ENCODE measurements around the gene RAMP3.

RAMP3 gene

GRCh38 chr7:45181286-45181960 lies 23.8 kb downstream of the RAMP3 start:
- DNase-seq = peak; percentile 30

GRCh38 chr7:45181991-45182855 lies 24.6 kb downstream of the RAMP3 start:
- DNase-seq = peak; percentile 48

- DNase-seq = peak; percentile 21
These were observed 25.5 kb downstream of the RAMP3 start for GRCh38 chr7:45182856-45183710.

- DNase-seq = peak; percentile 50
These were observed 26.2 kb downstream of the RAMP3 start for GRCh38 chr7:45183711-45184210.

GRCh38 chr7:45184326-45185027 lies 26.9 kb downstream of the RAMP3 start:
- peak; percentile 56 for DNase-seq

- peak; percentile 45 for DNase-seq
These were observed 27.7 kb downstream of the RAMP3 start for GRCh38 chr7:45185028-45185863.

- peak; percentile 5 for DNase-seq
These were observed 28.3 kb downstream of the RAMP3 start for GRCh38 chr7:45185864-45186250.

- DNase-seq = peak; percentile 42
These were observed 28.7 kb downstream of the RAMP3 start for GRCh38 chr7:45186261-45186813.

- DNase-seq = peak; percentile 52
These were observed 29.7 kb downstream of the RAMP3 start for GRCh38 chr7:45187089-45187945.

- peak; percentile 8 for DNase-seq
These were observed 30.4 kb downstream of the RAMP3 start for GRCh38 chr7:45187946-45188411.

GRCh38 chr7:45188736-45189135 lies 31.1 kb downstream of the RAMP3 start:
- peak; percentile 43 for DNase-seq

- peak; percentile 55 for DNase-seq
These were observed 31.8 kb downstream of the RAMP3 start for GRCh38 chr7:45189151-45189970.

GRCh38 chr7:45190406-45191165 lies 33.0 kb downstream of the RAMP3 start:
- peak; percentile 52 for DNase-seq

GRCh38 chr7:45191396-45191795 lies 33.8 kb downstream of the RAMP3 start:
- DNase-seq = no peak

GRCh38 chr7:45192621-45193041 lies 35.0 kb downstream of the RAMP3 start:
- DNase-seq = peak; percentile 27

GRCh38 chr7:45193828-45194227 lies 36.2 kb downstream of the RAMP3 start:
- DNase-seq = peak; percentile 30

GRCh38 chr7:45196374-45196773 lies 38.8 kb downstream of the RAMP3 start:
- peak; percentile 72 for DNase-seq

GRCh38 chr7:45197461-45197860 lies 39.9 kb downstream of the RAMP3 start:
- peak; percentile 55 for DNase-seq
